ENCODE data around the gene CREG1.

Gene CREG1

DNA sequence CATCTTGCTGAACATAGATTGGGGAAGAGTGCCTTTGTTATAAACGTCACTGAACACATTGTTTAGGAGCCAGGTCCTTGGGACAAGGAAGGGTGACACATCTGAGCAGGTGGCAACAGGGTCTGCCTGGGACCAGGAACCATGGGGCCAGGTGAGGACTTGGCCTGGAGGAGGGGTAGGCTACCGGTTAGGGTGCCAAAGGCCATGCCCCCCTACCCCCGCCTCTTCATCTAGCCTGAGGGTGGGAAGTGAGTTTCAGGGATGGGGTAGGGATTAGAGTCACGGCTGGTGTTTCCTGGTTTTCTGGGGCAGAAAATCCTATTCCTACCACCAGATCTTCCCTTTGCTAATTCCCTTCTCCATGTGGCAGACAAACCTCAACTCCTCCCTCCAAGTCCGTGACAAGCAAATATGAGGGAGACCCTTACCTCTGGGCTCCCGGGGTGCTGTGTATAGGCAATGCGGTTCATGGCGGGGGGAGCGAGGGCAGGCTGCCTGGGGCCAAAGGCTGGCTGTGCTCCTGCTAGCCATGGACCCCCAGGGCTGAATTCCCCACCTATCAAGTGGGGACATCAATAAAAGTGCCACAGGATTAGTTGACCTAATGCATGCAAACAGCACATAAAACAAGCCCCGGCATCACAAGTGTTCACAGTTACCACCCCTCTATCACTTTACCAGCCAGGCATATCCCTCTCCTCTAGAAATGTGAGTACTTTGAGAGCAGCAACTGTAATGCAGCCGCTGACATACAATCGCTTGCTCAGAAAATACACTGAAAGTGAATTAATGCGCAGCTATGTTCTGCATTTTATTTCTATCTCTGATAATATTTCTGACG, 49.7 kb downstream of the CREG1 start:
- DNase-seq (ENCODE audit: low read depth), result no peak

GRCh38 chr1:167502719-167503462, 50.7 kb downstream of the CREG1 start:
- no peak for DNase-seq (ENCODE audit: low read depth)

DNA sequence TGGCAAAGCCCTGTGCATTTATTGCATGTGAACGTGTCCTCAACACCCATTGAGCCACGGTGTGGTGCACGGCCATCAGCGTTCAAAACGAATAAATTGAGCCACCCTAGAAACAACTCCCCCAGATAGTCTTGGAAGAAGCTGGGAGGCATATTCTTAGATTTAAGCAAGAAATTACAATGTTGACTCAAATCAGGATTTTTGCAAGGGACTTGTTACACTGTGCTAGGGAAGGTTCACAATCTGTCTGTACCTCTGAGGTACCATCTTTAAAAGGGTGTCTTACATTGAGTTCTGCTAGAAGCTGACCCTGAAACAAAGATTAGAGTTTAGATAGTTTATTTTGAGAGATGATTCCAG, 51.4 kb downstream of the CREG1 start:
- DNase-seq (ENCODE audit: low read depth), result no peak

GRCh38 chr1:167501515-167502191, 51.9 kb downstream of the CREG1 start:
- no peak for DNase-seq (ENCODE audit: low read depth)

- DNase-seq (ENCODE audit: low read depth), result no peak
These were observed 53.2 kb downstream of the CREG1 start for GRCh38 chr1:167500283-167500860.

DNA sequence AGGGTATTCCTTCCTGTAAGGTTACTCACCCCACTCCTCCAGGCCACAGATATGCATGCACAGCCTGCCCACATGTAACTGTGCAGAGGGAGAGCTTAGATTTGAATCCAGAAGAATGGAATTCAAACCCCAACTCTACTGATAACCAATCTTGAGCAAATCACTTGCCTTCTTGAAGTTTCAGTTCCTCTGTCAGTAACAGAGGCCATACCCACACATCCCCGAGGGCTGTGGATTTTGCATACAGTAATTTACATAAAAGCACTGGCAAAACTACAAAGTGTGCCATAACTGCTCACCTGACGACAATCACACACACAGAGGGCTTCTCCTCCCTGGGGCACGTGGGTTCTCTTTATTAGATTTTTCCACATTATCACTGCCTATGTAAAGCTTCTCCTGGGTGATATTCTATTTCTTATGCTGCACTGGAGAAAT, 53.9 kb downstream of the CREG1 start:
- no peak for DNase-seq (ENCODE audit: low read depth)

DNA sequence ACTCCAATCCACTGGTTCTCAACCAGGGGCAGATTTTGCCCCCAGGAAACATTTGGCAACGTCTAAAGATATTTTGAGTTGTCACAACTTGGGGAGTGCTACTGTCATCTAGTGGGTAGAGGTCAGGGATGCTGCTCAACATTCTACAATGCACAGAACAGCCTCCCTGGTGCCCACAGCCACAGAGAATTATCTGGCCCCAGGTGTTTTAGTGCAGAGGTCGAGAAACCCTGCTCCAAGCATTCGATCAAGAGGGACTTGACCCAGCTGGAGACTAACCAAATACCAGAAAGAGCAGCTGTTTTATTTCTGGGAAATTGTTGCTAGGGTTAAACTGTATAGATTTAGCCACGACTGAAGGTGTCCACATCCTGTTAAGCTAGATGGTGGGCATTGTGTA, 54.5 kb downstream of the CREG1 start:
- no peak for DNase-seq (ENCODE audit: low read depth)

DNA sequence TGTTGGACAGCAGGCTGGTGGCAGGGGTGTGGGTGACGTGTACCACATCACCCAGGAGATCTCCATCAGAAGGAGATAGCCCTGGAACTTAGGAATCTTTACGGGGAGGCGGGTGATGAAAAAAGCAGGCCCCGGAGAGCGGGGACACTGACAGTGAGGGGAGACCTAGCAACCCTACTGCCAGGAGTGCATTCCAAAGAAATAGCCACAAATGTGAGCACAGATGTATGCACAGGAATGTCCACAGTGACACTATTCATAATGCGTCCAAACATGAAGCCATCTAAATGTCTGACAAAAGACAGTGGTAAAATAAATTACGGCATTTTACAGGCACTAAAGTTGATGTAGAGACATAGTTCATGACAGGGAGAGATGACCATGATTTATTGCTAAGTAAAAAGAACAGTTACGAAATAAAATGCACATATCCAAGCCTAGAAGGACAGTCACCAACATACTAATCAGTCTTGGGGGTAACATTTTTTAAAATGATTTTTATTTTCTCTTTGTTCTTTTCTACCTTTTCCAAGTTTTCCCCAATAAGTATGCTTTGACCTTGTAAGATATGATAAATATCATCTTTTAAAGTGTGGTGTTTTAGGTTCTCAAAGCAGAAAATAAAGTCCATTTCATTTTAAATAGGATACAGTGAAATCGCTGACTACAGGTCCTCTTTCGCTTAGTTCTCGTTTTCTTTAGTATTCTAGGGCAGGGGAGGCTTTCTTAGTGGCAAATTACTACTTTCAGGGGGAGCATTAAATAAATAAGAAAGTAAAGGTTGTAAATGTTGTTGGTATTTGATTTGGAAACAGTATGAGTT, 56.6 kb downstream of the CREG1 start:
- no peak for DNase-seq (ENCODE audit: low read depth)

DNA sequence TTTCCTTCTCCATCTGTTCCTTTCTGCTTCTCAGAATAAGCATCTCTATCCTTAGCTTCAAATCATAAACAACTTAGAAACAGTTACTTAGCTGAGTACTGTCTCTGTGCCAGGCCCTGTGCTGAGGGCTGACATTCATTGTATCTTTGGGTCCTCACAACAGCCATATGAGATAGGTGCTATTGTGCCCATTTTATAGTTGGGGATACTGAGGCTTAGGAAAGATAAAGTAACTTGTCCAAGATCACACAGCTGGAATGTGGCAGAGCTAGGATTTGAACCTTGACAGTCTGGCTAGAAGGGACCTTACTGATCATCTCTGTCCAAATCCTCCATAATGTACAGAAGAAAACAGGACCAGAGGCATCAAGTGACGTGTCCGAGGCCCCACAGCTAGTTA, 60.2 kb downstream of the CREG1 start:
- no peak for DNase-seq (ENCODE audit: low read depth)

DNA sequence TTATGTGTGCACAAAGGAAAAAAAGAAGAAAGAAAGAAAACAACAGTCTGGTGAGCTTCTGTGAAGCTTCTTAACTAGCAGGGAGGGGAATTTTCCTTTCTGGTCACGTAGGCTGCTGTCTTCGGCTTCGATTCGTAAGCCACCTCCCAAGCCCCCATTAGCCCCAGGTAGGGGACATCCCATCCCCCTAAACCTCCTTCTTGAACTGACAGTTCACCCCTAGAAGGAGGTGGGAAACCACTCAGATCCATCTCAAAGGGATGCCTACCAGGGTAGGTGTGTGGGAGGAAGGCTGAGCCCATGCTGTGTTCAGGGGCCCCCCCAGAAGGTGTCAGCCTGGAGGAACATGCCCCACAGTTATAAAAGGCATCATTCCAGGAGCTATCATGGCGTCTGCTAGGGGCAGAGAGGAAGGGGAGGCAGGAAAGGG, 61.1 kb downstream of the CREG1 start:
- DNase-seq (ENCODE audit: low read depth), result no peak

DNA sequence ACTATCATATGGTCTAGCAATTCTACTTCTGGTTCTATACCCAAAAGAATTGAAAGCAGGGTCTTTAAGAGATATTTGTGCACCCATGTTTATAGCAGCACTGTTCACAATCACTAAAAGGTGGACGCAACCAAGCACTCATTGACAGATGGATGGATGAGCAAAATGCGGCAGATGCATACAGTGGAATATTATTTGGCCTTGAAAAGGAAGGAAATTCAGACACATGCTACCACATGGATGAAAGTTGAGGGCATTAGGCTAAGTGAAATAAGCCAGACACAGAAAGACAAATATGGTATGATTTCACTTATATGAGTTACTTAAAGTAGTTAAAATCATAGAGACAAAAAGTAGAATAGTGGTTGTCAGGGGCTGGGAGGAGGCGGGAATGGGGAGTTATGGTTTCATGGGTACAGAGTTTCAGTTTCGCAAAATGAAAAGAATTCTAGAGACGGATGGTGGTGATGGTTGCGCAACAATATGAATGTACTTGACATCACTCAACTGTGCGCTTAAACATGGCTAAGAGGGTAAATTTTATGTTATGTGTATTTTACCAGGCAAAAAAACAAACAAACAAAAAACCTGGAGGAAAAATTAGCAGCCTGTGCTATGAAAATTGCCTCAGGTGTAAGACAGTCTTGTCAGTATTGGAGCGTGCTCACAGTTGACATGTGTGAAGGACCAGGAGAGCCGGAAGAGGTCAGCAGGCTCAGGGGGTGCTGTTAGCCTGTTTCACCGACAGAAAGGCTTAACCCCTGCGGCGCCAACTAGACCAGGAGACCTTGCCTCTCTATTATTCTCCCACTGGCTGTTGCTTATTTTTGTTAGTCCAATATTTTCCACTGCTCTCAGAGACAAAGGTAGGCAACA, 61.7 kb downstream of the CREG1 start:
- DNase-seq (ENCODE audit: low read depth), result no peak
